ENCODE results near the gene SYCP2. TPM values are rescaled to one million over a fixed set of nuclear protein-coding genes. Genes with fewer than 3 reads are reported as not detected.

The SYCP2 gene
- total RNA-seq, 1 donor from 2014 or later: 4.1 TPM

DNA sequence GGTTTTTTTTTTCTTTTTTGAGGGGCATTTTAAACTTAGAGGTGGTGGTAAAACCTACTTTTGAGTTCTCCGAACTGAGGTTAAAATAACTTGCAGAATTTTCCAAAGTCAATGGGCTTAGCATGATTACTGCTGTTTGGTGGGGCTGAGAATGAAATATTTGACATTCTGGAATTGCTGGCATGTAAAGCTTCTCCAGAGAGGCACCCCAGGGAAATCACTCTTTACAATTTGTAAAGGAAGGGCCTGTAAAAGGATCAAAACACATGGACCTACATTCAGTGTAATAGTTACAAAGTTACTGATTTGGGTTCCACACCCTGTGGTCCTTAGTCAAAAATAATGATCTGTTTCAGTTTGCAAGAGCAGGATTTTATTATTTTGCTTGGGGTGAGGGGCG, 12.3 kb upstream of the SYCP2 start:
- DNase-seq (ENCODE audit: low spot score in 2 of 2) (no peak), FAIRE-seq (no peak)

DNA sequence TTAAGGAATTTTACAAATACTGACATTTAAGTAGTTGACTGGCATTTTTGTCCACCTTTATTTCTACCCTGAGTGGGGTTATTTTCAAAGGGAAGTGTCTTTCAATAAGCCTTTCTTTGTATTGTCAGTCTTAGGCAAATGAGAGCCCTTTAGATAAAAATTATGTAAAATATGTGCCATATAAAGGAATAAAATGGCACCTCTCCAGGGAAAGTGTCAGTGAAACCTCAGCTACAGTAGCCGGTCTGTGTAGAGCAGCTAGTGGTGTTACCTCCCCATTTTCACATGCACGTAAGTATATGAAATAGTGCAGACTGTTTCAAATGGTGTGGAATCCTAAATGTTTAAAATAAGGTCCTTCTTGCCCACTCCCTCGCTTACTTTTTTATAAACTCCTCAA, 11.7 kb upstream of the SYCP2 start:
- DNase-seq (ENCODE audit: low spot score in 2 of 2) (no peak), FAIRE-seq (no peak)

DNA sequence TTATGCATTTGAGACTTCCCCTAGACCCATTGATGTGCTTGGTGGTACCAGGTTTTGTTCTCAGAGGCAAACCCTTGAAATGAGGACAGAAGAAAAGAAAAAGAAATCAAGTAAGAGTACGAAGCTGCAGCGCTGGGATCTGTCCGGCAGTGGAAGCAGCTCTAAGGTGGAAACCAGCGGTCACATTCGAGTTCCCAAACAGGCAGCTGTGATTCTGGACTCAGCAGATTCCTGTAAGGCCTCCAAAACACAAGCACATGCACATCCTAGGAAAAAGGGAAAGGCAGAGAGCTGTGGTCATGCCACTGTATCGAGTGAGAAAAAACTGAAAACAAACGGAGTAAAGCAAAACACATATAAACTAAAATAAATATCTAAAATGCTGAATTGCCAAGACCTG, 11.3 kb upstream of the SYCP2 start:
- FAIRE-seq (no peak), DNase-seq (ENCODE audit: low spot score in 2 of 2) (no peak)

GRCh38 chr20:59942245-59942644, 8.8 kb upstream of the SYCP2 start:
- DNase-seq (ENCODE audit: low spot score in 2 of 2) (no peak), FAIRE-seq (no peak)

DNA sequence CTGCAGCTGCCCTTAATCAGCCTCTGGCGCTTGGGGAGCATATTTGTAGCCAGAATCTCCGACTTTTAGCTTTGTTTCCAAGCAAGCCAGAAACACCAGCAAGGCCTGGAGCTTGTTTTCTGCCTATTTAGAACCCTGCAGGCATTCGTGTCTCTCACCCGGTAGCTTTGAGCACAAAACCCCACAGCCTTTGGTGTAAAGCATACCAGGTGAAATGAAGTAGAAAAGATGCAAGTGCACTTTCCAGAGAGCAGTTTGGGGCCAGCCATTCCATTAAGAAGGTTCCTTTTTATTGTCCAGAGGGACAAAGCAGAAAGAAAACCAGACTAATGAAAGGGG, 7.5 kb upstream of the SYCP2 start:
- FAIRE-seq (no peak), DNase-seq (ENCODE audit: low spot score in 2 of 2) (no peak)

DNA sequence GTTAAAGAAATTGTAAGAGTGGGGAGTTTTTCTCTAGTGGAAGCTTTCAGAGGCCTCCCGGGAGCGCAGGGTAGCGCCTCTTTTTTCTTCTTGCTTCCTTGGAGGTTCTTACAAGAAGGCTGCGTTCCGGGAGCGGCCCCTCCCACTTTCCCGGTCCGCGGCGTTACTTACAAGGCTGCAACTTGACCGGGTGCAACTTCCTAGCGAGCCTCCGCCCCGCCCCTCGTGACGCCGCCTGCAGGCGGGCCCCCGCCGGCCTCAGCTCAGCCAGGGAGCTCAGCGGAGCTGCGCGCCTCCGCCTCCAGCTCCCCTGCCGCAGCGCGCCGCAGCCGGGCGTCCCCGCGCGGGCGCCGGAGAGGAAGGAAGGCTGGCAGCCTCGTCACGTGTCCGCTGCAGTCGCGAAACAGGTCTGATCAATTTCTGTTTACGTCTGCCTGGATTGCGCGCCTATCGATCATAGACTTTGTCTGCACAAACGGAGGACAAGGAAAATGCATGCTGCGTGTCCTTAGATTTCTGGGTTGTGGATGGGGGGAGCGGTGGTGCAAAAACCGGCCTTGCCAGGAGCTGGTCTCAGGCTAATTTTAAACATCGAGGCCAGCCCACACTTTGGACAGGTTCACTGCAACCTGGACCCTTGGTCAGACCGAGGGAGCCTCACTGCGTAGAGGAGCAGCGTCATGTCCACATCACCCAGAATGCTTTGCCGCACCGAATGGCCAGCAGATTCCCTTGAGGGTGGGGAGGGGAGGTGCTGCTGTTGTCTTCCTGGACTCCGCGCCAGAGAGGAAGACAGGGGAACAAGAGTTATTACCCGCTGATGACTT, 6.9 kb upstream of the SYCP2 start, which contains the start of the genes FAM217B and PPP1R3D:
Gene FAM217B (plus strand): TSS at position 261 of the 827 bp plus-strand sequence. CDS start 3,555 bp downstream, outside the sequence.
Gene PPP1R3D (minus strand): TSS at position 177 of the 827 bp plus-strand sequence. CDS start 374 bp downstream, outside the sequence.
- no peak for FAIRE-seq
- DNase-seq (ENCODE audit: low spot score in 2 of 2): peak; percentile 96 to 97

- DNase-seq (ENCODE audit: low spot score in 2 of 2) (no peak), FAIRE-seq (no peak)
Observed at GRCh38 chr20:59939879-59940128, 6.4 kb upstream of the SYCP2 start.

DNA sequence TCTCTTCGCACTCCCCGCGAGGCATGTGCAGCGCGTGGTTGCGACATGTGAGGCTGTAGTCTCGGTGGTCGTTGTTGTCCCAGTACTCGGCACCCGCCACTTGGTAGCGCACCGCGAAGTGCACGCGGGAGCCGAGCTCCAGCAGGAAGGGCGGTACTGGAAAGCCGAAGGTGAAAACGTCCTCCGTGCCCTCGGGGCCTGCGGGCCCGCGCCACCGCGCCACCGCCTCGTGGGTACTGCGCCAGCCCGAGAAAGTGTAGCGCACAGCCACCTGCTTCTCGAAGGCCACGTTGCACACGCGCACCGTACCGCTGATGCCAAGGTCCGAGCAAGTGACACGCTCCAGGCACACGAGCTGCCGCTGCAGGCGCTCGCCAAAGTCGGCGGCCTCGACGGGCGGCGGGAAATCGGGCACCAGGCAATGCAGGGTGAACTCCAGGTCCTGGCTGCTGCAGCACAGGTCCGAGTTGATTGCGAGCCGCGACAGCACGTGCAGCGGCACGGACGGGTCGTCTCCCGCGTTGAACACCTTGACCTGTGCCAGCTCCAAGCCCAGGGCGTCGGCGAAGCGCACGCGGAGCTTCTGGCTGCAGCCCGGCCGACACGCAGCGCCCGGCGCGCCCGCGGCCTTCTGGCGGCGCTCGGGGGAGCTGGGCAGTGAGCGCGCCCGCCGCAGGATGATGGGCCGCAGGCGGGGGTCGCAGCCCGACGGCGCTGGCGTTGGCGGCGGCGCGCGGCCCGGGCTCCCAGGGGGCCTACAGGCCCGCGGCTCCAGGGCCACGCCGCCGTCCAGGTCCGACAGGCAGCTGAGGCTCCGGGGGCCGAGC, 5.8 kb upstream of the SYCP2 start:
- FAIRE-seq (no peak), DNase-seq (ENCODE audit: low spot score in 2 of 2) (no peak)

DNA sequence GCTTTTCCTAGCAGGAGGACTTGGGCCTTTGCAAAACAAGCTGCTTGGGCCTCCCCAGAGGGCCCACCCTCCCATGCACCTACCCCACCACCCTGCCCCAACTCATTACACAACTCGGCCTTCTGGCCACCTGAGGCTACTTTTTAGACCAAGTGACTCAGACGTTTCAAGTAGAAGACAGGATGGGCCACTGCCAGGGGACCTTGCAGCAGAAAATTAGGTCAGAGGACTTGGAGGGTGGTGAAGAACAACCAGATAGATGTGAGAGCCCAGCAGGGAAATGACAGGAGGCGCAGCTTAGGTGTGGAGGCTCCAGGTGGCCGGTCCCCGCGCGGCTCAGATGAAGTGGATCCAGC, 5.2 kb upstream of the SYCP2 start:
- DNase-seq (ENCODE audit: low spot score in 2 of 2): no peak
- FAIRE-seq: no peak

DNA sequence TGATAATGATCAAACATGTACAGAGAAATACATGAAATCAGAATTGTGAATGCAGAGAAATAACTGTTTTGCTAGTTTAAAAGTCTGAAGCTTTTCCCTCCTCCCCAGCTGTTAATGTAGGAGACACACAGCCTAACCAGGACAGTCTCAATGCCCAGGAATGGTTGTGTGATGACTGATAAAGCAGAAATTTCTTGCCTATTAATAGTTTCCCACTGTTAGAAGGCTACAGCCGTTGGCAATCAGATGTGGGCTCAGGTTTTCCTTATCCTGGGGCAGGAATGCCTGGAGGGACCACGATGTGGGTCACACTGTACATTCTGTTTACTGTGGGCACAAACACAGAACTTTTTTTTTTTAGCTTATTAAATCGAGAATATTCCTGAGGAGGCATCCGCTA, 4.8 kb upstream of the SYCP2 start:
- DNase-seq (ENCODE audit: low spot score in 2 of 2) (no peak), FAIRE-seq (no peak)

- DNase-seq (ENCODE audit: low spot score in 2 of 2) (no peak), FAIRE-seq (no peak)
Observed at GRCh38 chr20:59937150-59937549, 3.7 kb upstream of the SYCP2 start.

- no peak for DNase-seq (ENCODE audit: low spot score in 2 of 2)
- FAIRE-seq: no peak
Observed at GRCh38 chr20:59936409-59936808, 3.0 kb upstream of the SYCP2 start.

DNA sequence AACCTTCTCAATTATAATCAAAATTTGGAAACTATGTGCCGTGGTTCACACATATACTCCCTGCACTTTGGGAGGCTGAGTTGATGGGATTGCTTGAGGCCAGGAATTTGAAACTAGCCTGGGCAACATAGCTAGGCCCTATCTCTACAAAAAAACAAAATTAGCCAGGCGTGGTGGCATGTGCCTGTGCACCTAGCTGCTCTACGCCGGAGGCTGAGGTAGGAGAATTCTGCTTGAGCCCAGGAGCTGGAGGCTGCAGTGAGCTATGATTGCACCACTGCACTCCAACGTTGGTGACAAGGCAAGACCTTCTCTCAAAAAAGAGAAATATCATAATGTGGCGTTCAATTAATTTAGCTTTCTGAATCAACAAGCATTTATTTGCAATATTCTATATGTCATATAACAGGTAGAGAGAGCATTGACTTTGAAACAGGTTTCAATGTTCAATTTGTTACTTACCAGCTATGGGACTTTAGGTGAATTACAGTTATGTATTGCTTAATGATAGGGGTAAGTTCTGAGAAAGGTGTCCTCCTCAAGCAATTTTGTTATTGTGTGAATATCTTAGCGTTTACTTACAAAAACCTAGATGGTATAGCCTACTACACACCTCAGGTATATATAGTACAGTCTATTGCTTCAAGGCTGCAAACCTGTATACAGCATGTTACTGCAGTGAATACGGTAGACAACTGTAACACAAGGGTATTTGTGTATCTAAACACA, 2.2 kb upstream of the SYCP2 start:
- DNase-seq (ENCODE audit: low spot score in 2 of 2) (no peak), FAIRE-seq (no peak)

DNA sequence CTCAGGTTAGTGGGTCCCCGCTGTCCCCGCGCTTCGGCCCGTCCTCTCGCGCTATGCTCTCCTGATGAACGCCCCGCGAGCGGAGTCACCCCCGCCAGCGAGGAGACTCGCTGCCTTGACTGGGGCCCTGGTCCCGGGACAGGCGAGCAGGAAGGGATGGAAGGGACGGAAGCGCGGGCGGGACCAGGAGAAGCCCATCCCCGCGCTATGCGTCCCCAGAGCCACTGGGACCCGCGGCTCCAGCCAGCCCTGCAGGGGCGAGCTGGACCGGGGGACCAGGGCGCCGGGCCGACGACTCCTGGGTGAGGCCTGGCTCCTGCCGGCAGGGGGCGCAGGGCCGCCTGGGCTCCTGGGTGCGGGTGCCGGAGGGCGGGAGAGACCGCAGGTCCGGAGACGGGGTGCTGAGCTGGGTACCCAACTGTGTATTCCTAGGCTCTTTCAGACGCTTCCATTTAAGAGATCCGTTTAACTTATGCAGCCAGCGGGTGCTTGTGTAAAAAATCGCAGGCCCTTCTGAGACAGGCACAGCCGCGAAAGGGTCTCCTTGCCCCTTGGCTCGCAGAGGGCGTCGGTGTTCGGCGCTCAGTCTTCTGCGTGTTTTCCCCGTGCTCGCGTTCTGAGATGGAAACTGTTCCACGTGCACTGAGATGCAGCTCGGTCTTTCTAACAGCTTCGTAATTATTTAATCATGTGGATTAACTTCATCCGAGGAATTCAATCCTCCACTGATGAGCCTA, 580 bp upstream of the SYCP2 start:
- FAIRE-seq (no peak), DNase-seq (ENCODE audit: low spot score in 2 of 2) (peak; percentile 84 to 85)

DNA sequence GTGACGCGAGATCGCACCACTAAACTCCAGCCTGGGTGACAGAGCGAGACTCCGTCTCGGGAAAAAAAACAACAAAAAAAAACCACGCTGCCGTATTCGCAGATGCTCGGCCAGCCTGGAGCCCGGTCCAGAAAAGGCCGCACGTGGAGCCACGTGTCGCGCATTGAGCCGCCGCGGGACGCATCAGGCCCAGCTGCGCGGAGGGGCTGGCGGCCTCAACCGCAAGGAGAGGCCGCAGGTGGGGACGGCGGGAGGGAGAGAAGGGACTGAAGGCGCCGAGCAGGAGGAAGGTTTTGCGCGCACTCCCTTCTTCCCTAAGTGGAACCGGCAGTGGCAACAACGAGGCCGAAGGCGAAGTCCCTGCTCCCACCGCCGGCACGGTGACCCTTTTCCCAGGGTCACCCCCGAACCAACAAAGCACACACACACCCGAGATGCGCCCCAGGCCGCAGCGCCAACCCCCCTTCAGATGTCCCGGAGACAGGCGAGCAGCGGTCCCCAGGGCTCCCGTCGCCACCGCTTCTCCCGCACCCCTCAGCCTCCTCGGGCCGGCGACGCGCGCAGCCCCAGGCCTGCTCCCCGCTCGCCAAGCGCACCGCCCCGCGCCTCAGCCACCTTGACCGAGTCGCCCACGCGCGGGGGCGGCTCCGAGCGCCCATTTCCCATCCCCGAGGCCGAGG, 681 bp downstream of the SYCP2 start:
- no peak for DNase-seq (ENCODE audit: low spot score in 2 of 2)

GRCh38 chr20:59931511-59932312, 1.7 kb downstream of the SYCP2 start:
- FAIRE-seq: no peak
- no peak for DNase-seq (ENCODE audit: low spot score in 2 of 2)

More for the DNA sequence above, 681 bp downstream of the SYCP2 start:
- no peak for FAIRE-seq

- DNase-seq (ENCODE audit: low spot score in 2 of 2): no peak
- FAIRE-seq: no peak
Observed at GRCh38 chr20:59925899-59926298, 7.5 kb downstream of the SYCP2 start.

DNA sequence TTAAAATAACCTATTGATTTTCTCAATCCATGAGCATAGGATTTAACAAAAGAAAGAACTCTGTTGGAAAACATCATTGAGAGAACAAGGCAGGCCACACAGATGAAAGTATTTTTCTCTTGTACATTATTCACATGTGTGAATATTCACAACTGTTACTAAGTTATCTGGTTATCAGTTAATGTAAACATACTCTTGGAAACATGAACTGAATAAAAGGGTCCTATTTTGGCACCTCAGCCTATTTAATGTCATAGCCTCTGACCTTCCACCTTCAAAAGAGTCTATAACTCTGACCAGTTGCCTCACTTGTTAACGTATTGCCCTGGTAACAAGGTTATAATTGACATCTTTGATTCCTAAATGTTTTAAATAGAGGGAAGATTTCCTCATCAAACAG, 8.1 kb downstream of the SYCP2 start:
- no peak for FAIRE-seq
- no peak for DNase-seq (ENCODE audit: low spot score in 2 of 2)

DNA sequence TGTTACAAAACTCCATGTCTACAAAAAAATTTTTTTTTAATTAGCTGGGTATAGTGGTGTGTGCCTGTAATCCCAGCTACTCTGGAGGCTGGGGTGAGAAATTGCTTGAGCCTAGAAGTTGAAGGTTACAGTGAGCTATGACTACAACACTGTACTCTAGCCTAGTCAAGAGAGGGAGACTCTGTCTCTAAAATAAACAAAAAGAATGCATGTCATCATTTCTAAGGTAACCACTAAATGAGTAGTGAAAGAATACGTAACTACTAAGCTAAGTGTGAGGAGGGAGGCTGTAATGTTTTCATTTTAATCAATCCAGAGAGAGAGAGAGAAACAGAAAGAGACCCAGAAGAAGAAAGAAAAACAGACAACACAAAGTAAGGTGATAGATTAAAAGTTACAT, 9.9 kb downstream of the SYCP2 start:
- DNase-seq (ENCODE audit: low spot score in 2 of 2) (no peak), FAIRE-seq (no peak)
